GM12801 (cell line): ENCODE results near the gene MSANTD1.

Experiments
- CTCF ChIP-seq: IDR thresholded peaks from one replicate; pipeline ENCODE4 v1.5.1; 2011; ENCODE audit warnings: control low read depth; ENCODE audit not compliant: insufficient read length; ENCODE audit errors: extremely low read depth

The MSANTD1 gene

GRCh38 chr4:3239998-3240920, 8.7 kb upstream of the MSANTD1 start:
- TF ChIP-seq CTCF, result no peak

- TF ChIP-seq CTCF, result no peak
These were observed 7.9 kb upstream of the MSANTD1 start for GRCh38 chr4:3240936-3241522.

GRCh38 chr4:3241898-3242524, 6.9 kb upstream of the MSANTD1 start:
- no peak for TF ChIP-seq CTCF

GRCh38 chr4:3243136-3243780, 5.7 kb upstream of the MSANTD1 start:
- TF ChIP-seq CTCF, result no peak

GRCh38 chr4:3244002-3244401, 5.0 kb upstream of the MSANTD1 start:
- TF ChIP-seq CTCF, result no peak

GRCh38 chr4:3244747-3245146, 4.2 kb upstream of the MSANTD1 start:
- TF ChIP-seq CTCF, result no peak

GRCh38 chr4:3245676-3246075, 3.3 kb upstream of the MSANTD1 start:
- no peak for TF ChIP-seq CTCF
